ENCODE data around the gene CTR9.

CTR9 gene

DNA sequence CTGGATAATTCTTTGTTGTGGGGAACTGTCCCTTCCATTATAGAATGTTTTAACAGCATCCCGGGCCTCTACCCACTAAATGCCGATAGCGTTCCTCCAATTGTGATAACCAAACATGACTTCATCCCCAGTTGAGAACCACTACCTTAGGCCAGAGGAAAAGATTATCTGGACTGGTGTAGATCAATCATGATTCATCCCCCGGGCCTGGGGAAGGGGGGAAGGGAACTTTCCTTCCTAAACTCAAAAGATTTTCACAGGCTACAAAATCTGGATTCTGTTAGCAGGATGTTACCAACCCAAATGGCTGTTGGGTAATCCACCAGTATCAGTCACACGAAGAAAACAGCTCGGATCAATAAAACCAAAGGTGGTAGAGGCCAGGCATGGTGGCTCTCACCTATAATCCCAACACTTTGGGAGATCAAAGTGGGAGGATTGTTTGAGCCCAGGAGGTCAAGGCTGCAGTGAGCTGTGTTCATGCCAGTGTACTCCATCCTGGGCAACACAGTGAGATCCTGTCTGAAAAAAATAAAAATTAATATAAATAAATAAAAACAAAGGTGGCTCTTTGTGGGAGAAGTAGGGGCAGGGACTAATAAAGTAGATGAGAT is 10.1 kb downstream of the CTR9 start:
- Histone ChIP-seq H2AFZ (ENCODE audit: low read depth) (no peak overlapping the region), H3K4me2 (no peak overlapping the region), H4K20me1 (ENCODE audit: insufficient read depth) (no peaks in the 10 kb centered on the region), H3K4me1 (ENCODE audit: low read depth, poor library complexity, severe bottlenecking) (peaks cover 8% of the 10 kb centered on the region), H3K27ac (no peak overlapping the region), H3K27me3 (ENCODE audit: insufficient read depth, low read depth) (no peaks in the 10 kb centered on the region), H3K4me3 (IDR thresholded peaks at IDR 0.05; ENCODE audit: insufficient read depth, low read depth, low read length) (no peak overlapping the region), H3K36me3 (ENCODE audit: insufficient read depth) (no peaks in the 10 kb centered on the region), H3K9ac (no peak overlapping the region), H3K79me2 (ENCODE audit: insufficient read depth, low read depth) (no peaks in the 10 kb centered on the region)
- TF ChIP-seq, protein P1, sequence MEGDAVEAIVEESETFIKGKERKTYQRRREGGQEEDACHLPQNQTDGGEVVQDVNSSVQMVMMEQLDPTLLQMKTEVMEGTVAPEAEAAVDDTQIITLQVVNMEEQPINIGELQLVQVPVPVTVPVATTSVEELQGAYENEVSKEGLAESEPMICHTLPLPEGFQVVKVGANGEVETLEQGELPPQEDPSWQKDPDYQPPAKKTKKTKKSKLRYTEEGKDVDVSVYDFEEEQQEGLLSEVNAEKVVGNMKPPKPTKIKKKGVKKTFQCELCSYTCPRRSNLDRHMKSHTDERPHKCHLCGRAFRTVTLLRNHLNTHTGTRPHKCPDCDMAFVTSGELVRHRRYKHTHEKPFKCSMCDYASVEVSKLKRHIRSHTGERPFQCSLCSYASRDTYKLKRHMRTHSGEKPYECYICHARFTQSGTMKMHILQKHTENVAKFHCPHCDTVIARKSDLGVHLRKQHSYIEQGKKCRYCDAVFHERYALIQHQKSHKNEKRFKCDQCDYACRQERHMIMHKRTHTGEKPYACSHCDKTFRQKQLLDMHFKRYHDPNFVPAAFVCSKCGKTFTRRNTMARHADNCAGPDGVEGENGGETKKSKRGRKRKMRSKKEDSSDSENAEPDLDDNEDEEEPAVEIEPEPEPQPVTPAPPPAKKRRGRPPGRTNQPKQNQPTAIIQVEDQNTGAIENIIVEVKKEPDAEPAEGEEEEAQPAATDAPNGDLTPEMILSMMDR (conservative IDR thresholded peaks at IDR 0.05; ENCODE audit: low read depth, low read length) = no peak

GRCh38 chr11:10762185-10762584 is 11.1 kb downstream of the CTR9 start:
- H3K4me1 ChIP-seq (ENCODE audit: low read depth, poor library complexity, severe bottlenecking) = peaks cover 8% of the 10 kb centered on the region
- no peak overlapping the region for H3K27ac ChIP-seq
- H3K4me3 ChIP-seq (IDR thresholded peaks at IDR 0.05; ENCODE audit: insufficient read depth, low read depth, low read length) = no peak overlapping the region
- no peak overlapping the region for H3K4me2 ChIP-seq
- TF ChIP-seq, protein P1 (conservative IDR thresholded peaks at IDR 0.05; ENCODE audit: low read depth, low read length) = no peak
- H4K20me1 ChIP-seq (ENCODE audit: insufficient read depth) = no peaks in the 10 kb centered on the region
- no peak overlapping the region for H3K9ac ChIP-seq
- H3K79me2 ChIP-seq (ENCODE audit: insufficient read depth, low read depth) = no peaks in the 10 kb centered on the region
- no peak overlapping the region for H2AFZ ChIP-seq (ENCODE audit: low read depth)
- H3K27me3 ChIP-seq (ENCODE audit: insufficient read depth, low read depth) = no peaks in the 10 kb centered on the region
- no peaks in the 10 kb centered on the region for H3K36me3 ChIP-seq (ENCODE audit: insufficient read depth)

GRCh38 chr11:10762913-10763421 is 11.9 kb downstream of the CTR9 start:
- Histone ChIP-seq H3K36me3 (ENCODE audit: insufficient read depth) (no peaks in the 10 kb centered on the region), H3K27me3 (ENCODE audit: insufficient read depth, low read depth) (no peaks in the 10 kb centered on the region)

DNA sequence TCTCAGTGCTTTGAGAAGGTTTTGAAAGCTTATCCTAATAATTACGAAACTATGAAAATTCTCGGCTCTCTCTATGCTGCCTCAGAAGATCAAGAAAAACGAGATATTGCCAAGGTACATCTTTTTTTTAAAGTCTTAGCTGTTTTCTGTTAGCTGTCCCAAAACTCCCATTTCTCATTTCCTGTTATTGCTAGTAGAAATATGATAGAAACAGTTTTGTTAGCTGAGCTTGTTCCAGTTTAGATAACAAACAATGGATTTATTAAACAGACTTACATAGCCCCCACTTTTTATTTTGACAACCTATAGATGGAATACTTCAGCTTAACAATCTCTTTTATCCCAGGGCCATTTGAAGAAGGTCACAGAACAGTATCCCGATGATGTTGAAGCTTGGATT is 12.7 kb downstream of the CTR9 start:
- H3K9ac ChIP-seq = no peak overlapping the region
- H2AFZ ChIP-seq (ENCODE audit: low read depth) = no peak overlapping the region
- H3K36me3 ChIP-seq (ENCODE audit: insufficient read depth) = no peaks in the 10 kb centered on the region
- TF ChIP-seq, protein P1 (conservative IDR thresholded peaks at IDR 0.05; ENCODE audit: low read depth, low read length) = no peak
- no peaks in the 10 kb centered on the region for H3K27me3 ChIP-seq (ENCODE audit: insufficient read depth, low read depth)
- no peaks in the 10 kb centered on the region for H4K20me1 ChIP-seq (ENCODE audit: insufficient read depth)
- no peak overlapping the region for H3K27ac ChIP-seq
- no peak overlapping the region for H3K4me3 ChIP-seq (IDR thresholded peaks at IDR 0.05; ENCODE audit: insufficient read depth, low read depth, low read length)
- no peak overlapping the region for H3K4me2 ChIP-seq
- no peaks in the 10 kb centered on the region for H3K79me2 ChIP-seq (ENCODE audit: insufficient read depth, low read depth)
- peaks cover 8% of the 10 kb centered on the region for H3K4me1 ChIP-seq (ENCODE audit: low read depth, poor library complexity, severe bottlenecking)

More at GRCh38 chr11:10762913-10763421, 11.9 kb downstream of the CTR9 start:
- TF ChIP-seq, protein P1 (conservative IDR thresholded peaks at IDR 0.05; ENCODE audit: low read depth, low read length) = no peak
- Histone ChIP-seq H3K27ac (no peak overlapping the region), H3K79me2 (ENCODE audit: insufficient read depth, low read depth) (no peaks in the 10 kb centered on the region), H4K20me1 (ENCODE audit: insufficient read depth) (no peaks in the 10 kb centered on the region), H3K4me3 (IDR thresholded peaks at IDR 0.05; ENCODE audit: insufficient read depth, low read depth, low read length) (no peak overlapping the region), H3K4me2 (no peak overlapping the region), H3K4me1 (ENCODE audit: low read depth, poor library complexity, severe bottlenecking) (peaks cover 8% of the 10 kb centered on the region), H2AFZ (ENCODE audit: low read depth) (no peak overlapping the region), H3K9ac (no peak overlapping the region)
